Esophagus squamous epithelium (tissue), 5 donors: Measurements from ENCODE around the gene CEBPB. TPM values are rescaled to one million over a fixed set of nuclear protein-coding genes. Genes with fewer than 3 reads are reported as not detected.
A peak's percentile ranks its signal among the peaks of the same experiment; 100 is the strongest.

Experiments used
- DNase-seq: peaks from one replicate; lab custom pipeline; 2025; lab: John Stamatoyannopoulos, UW
- H3K27ac ChIP-seq, 4 donors: fragments of 200-600 bp; sonication (generic); one replicate each; pipeline ENCODE4 v1.5.1; 2016 to 2019; ENCODE audit warnings: mild to moderate bottlenecking in 1 of 4
- H3K27me3 ChIP-seq, 4 donors: fragments of 200-600 bp; sonication (generic); 1 replicate in 3 of 4; 2 replicates in 1 of 4; pipeline versions ENCODE4 v1.5.1 to v1.6.0; 2017 to 2021; ENCODE audit warnings: antibody characterized with exemption in 1 of 4
- H3K36me3 ChIP-seq, 3 donors: fragments of 200-600 bp; sonication (generic); one replicate each; pipeline ENCODE4 v1.5.1; 2016 to 2019
- H3K4me1 ChIP-seq, 3 donors: fragments of 200-600 bp; sonication (generic); one replicate each; pipeline ENCODE4 v1.5.1; 2017 to 2019
- H3K4me3 ChIP-seq, 4 donors: fragments of 200-600 bp; sonication (generic); 1 replicate in 3 of 4; 2 replicates in 1 of 4; pipeline ENCODE4 v1.5.1; 2016 to 2019; ENCODE audit warnings: mild to moderate bottlenecking in 2 of 4, moderate library complexity in 1 of 4
- H3K9me3 ChIP-seq, 3 donors: fragments of 200-600 bp; sonication (generic); one replicate each; pipeline ENCODE4 v1.5.1; 2016 to 2019
- POLR2A ChIP-seq, 4 donors: fragments of 450-650 bp; IDR thresholded peaks; one replicate each; pipeline ENCODE4 v1.6.1; 2017; ENCODE audit warnings: antibody characterized with exemption in 4 of 4, mild to moderate bottlenecking in 4 of 4, moderate library complexity in 3 of 4
- WGBS, 2 donors: methylation state at CpG; one replicate each; pipeline ENCODE4 v1.1.5; 2018; 5-methylcytosine and 5-hydroxymethylcytosine counted together
- intact Hi-C: fragments of 100-400 bp; cut with DNase I; formaldehyde crosslinking; loops from one replicate; pipeline ENCODE4 v1.15.0; 2022
- total RNA-seq, 4 donors: library from RNA; depleted of rRNA; stranded (reverse); fragments of >200 nt; gene quantifications; one replicate each; pipeline ENCODE4 v1.1.0, GENCODE V29; 2016
- TF ChIP-seq, protein P1 (sequence below), 6 experiments: fragments of 450-650 bp in 4 of 6; fragments of 200-600 bp in 2 of 6; sonication (generic) in 2 of 6; IDR thresholded peaks; one replicate each; pipeline ENCODE4 v1.5.1; 2016 to 2019; ENCODE audit warnings: antibody characterized with exemption in 6 of 6, mild to moderate bottlenecking in 4 of 6, moderate library complexity in 4 of 6
- donor health status: DM: yes; HTN: yes; CAD: no.

The CEBPB gene
- total RNA-seq, 4 donors from 2014 or later: 31.3 to 46.5 (median 38.2) TPM

DNA sequence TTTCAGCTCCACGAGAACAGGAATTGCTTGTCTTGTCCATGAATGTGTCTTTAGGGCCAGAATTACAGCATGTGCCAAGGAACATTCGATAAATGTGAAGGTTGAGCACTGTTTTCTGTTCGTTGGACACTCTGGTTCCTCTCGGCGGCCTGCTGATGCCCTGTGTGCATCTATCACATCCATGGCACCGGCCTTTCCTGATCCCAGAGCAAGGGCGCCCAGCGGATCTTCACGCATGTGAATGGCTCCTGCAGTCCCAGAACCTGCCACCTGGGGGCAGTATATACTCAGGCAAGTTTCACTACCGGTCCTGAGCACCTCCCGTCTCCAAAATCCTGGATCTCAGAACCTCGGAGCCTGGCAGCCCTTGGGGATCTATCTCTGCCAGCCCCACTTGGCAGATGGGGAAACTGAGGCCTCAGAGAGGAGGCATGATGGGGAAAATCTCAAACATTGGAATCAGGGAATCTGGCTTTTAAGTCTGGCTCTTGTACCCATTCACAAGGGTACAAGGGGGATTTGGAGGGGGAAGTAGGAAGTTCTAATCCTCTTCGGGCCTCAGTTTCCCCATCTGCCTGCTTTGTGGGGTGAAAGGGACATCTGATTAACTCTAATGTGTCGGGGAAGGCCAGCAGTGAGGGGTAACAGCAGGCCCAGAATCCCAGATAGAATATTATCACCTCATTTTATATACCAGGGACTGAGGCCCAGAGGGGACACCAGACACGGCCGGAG, 4.3 kb upstream of the CEBPB start:
- no peaks in the 10 kb centered on the region for H3K9me3 ChIP-seq
- no peaks in the 10 kb centered on the region for H3K27me3 ChIP-seq
- peak overlapping the region in 2 of 4 donors; percentile 52 to 72 for H3K27ac ChIP-seq
- no peak overlapping the region for H3K4me3 ChIP-seq
- intact Hi-C loops: loop anchor here (2.0 kb wide), 1 partner anchor 276 kb away; no protein-coding TSS in a partner anchor
- TF ChIP-seq, protein P1, sequence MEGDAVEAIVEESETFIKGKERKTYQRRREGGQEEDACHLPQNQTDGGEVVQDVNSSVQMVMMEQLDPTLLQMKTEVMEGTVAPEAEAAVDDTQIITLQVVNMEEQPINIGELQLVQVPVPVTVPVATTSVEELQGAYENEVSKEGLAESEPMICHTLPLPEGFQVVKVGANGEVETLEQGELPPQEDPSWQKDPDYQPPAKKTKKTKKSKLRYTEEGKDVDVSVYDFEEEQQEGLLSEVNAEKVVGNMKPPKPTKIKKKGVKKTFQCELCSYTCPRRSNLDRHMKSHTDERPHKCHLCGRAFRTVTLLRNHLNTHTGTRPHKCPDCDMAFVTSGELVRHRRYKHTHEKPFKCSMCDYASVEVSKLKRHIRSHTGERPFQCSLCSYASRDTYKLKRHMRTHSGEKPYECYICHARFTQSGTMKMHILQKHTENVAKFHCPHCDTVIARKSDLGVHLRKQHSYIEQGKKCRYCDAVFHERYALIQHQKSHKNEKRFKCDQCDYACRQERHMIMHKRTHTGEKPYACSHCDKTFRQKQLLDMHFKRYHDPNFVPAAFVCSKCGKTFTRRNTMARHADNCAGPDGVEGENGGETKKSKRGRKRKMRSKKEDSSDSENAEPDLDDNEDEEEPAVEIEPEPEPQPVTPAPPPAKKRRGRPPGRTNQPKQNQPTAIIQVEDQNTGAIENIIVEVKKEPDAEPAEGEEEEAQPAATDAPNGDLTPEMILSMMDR (IDR thresholded peaks at IDR 0.05): peak; percentile 96 to 100 (median 99)
- TF ChIP-seq POLR2A (IDR thresholded peaks at IDR 0.05): no peak
- peaks cover 6 to 28% (median 12%) of the 10 kb centered on the region in 3 donors for H3K4me1 ChIP-seq
- WGBS, 2 donors: 14 to 18% methylated on average over 15 to 16 of the region's 16 CpGs
- DNase-seq: peak; percentile 38
- no peaks in the 10 kb centered on the region for H3K36me3 ChIP-seq

DNA sequence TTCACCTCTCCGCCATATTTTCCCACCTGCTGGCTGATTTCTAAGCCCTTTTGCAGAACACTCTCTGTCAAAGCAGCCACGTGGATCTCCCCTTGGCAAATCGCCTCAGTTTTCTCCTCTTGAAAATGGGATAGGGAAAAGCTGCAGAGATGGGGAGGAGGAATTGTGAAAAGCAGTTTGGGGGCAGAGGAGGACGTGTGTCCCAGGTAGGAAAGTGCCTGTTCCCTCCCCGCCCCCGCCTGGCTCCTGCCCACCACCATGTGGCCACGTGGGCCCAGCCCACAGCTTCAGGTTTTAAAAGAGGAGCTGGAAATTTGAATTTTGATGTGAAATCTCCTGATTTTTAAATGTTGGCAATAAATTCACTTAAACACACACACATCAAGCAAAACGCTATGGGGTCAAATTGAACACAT, 3.6 kb upstream of the CEBPB start:
- 51 to 60% methylated on average over 3 to 6 of the region's 8 CpGs for WGBS, 2 donors

DNA sequence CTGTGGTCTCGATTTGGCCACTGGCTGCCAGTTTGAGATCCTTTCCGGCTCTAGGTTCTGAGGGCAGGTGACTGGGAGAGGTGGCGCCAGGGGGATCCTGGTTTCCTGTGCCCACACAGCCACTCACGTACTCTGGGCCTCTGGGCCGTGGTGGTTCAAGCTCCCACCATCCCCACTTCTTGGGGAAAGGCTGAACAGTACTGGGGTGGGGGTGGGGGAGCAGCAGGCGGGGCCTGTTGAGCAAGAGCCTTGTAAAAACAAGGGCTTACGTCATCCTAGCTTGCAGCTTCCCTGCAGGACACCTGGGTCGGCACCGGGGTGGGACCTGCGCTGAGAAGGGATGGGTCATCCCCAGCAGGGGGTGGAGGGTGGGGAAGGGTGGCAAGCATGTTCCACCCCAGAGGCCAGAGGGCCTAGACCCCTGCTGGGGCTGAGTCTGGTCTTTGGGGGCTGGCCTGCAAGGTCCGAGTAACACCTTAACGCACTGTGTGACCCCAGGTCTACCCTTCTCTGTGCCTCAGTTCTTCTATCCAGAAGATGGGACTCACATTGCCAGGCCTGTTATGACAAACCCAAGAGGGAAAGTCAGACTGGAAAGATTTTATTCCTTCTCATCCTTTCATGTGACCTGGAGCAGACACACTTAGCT, 3.1 kb upstream of the CEBPB start:
- Histone ChIP-seq H3K4me3 (no peak overlapping the region), H3K27ac (peak overlapping the region in 3 of 4 donors; percentile 18 to 72 (median 52)), H3K4me1 (peaks cover 6 to 31% (median 12%) of the 10 kb centered on the region in 3 donors), H3K36me3 (no peaks in the 10 kb centered on the region), H3K9me3 (no peaks in the 10 kb centered on the region), H3K27me3 (no peaks in the 10 kb centered on the region)
- 43 to 84% methylated on average over 3 to 6 of the region's 12 CpGs for WGBS, 2 donors
- intact Hi-C loops: loop anchor here (2.0 kb wide), 1 partner anchor 275 kb away; no protein-coding TSS in a partner anchor
- no peak for DNase-seq
- TF ChIP-seq, protein P1 (IDR thresholded peaks at IDR 0.05): peak in 1 of 6 experiments; percentile 11
- no peak for TF ChIP-seq POLR2A (IDR thresholded peaks at IDR 0.05)

More for the DNA sequence above, 3.6 kb upstream of the CEBPB start:
- DNase-seq: no peak
- intact Hi-C loops: loop anchor here (2.0 kb wide), 1 partner anchor 276 kb away; no protein-coding TSS in a partner anchor
- Histone ChIP-seq H3K27me3 (no peaks in the 10 kb centered on the region), H3K36me3 (no peaks in the 10 kb centered on the region), H3K27ac (peak overlapping the region in 3 of 4 donors; percentile 18 to 72 (median 52)), H3K4me1 (peaks cover 6 to 28% (median 12%) of the 10 kb centered on the region in 3 donors), H3K4me3 (no peak overlapping the region), H3K9me3 (no peaks in the 10 kb centered on the region)
- TF ChIP-seq, protein P1 (IDR thresholded peaks at IDR 0.05): no peak
- no peak for TF ChIP-seq POLR2A (IDR thresholded peaks at IDR 0.05)

DNA sequence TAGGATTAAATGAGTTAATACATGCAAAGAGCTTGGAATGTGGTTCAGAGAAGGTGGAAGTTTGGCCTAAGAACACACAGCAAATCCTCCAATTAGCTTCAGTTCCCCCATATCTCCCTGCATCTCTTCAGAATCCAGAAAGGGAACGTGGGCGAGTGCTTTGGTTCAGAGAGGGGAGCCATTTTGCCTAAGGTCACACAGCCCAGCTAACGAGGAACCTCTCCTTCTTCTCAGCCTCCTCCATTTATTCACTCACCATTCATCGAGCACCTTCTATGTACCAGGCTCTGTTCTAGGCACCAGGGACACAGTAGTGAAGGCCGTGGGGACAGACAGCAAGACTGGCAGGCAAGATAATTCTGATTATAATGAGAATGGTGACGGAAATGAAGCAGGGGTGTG, 2.3 kb upstream of the CEBPB start:
- 87 to 96% methylated on average over 4 to 6 of the region's 6 CpGs for WGBS, 2 donors
- intact Hi-C loops: no loop called here

More for the DNA sequence above, 2.3 kb upstream of the CEBPB start:
- Histone ChIP-seq H3K4me1 (peaks cover 9 to 38% (median 12%) of the 10 kb centered on the region in 3 donors), H3K27me3 (no peaks in the 10 kb centered on the region), H3K9me3 (no peaks in the 10 kb centered on the region), H3K4me3 (no peak overlapping the region), H3K36me3 (no peaks in the 10 kb centered on the region), H3K27ac (peak overlapping the region in 2 of 4 donors; percentile 98 to 100)
- no peak for DNase-seq
- TF ChIP-seq POLR2A (IDR thresholded peaks at IDR 0.05): no peak
- TF ChIP-seq, protein P1 (IDR thresholded peaks at IDR 0.05): no peak
